Tibial artery (tissue), 4 donors: ENCODE data around the gene FSTL3.

Source experiments
- DNase-seq, 2 donors: peaks; one replicate each; pipeline ENCODE4 v3.0.0-alpha.2; 2019
- H3K27ac ChIP-seq, 2 donors: fragments of 200-600 bp; sonication (generic) in 1 of 2; 1 replicate in 1 of 2; 2 replicates in 1 of 2; pipeline ENCODE4 v1.5.1; 2018 to 2019; ENCODE audit warnings: mild to moderate bottlenecking in 1 of 2
- H3K27me3 ChIP-seq, 2 donors: fragments of 200-600 bp; sonication (generic) in 1 of 2; one replicate each; pipeline versions ENCODE4 v1.5.1 to v1.6.0; 2016 to 2019
- H3K36me3 ChIP-seq, 3 donors: fragments of 200-600 bp; sonication (generic) in 2 of 3; one replicate each; pipeline ENCODE4 v1.5.1; 2016 to 2019; ENCODE audit warnings: mild to moderate bottlenecking in 2 of 3
- H3K4me1 ChIP-seq, 4 donors: fragments of 200-600 bp; sonication (generic) in 2 of 4; 1 replicate in 3 of 4; 2 replicates in 1 of 4; pipeline ENCODE4 v1.5.1; 2016 to 2019
- H3K4me3 ChIP-seq, 2 donors: fragments of 200-600 bp; sonication (generic) in 1 of 2; 1 replicate in 1 of 2; 2 replicates in 1 of 2; pipeline ENCODE4 v1.5.1; 2018 to 2019; ENCODE audit warnings: mild to moderate bottlenecking in 2 of 2
- H3K9me3 ChIP-seq, 3 donors: fragments of 200-600 bp; sonication (generic) in 1 of 3; one replicate each; pipeline ENCODE4 v1.5.1; 2016 to 2019
- intact Hi-C: fragments of 100-400 bp; cut with DNase I; formaldehyde crosslinking; loops from one replicate; pipeline ENCODE4 v1.15.0; 2023; ENCODE audit warnings: low total_unique reads
- TF ChIP-seq, protein P1 (sequence below), 2 experiments: fragments of 200-600 bp in 1 of 2; fragments of 450-650 bp in 1 of 2; IDR thresholded peaks; one replicate each; pipeline ENCODE4 v1.5.1; 2017 to 2019; ENCODE audit warnings: antibody characterized with exemption in 2 of 2, mild to moderate bottlenecking in 1 of 2, moderate library complexity in 1 of 2

The FSTL3 gene

DNA sequence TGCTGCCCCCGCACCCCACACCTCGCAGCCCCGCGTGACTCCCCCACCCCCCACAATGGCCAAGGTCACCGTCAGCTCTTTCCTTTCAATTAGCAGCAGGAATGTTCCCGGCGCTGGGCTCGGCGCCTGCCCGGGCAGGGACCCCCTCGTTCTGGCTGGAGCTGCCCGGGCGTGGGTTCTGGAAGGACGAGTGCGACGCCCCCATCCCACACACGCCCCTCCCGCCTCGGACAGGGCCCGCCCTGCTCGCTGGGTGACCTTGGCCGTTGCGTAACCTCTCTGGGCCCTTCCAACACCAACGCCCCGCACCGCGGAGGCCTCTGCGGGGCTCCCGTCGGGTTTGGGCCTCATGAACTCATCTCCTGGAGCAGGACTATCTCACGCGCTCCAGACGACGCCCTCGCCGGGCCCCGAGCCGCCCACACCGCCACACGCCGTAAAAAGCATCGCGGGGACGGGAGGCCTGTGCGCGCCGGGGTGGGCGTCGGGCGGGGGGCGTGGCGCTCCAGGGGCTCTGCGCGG is 42.9 kb downstream of the FSTL3 start:
- peaks cover 0 to 61% of the 10 kb centered on the region in 2 donors for H3K27me3 ChIP-seq
- H3K9me3 ChIP-seq = peaks cover 0 to 8% (median 6%) of the 10 kb centered on the region in 3 donors
- TF ChIP-seq, protein P1, sequence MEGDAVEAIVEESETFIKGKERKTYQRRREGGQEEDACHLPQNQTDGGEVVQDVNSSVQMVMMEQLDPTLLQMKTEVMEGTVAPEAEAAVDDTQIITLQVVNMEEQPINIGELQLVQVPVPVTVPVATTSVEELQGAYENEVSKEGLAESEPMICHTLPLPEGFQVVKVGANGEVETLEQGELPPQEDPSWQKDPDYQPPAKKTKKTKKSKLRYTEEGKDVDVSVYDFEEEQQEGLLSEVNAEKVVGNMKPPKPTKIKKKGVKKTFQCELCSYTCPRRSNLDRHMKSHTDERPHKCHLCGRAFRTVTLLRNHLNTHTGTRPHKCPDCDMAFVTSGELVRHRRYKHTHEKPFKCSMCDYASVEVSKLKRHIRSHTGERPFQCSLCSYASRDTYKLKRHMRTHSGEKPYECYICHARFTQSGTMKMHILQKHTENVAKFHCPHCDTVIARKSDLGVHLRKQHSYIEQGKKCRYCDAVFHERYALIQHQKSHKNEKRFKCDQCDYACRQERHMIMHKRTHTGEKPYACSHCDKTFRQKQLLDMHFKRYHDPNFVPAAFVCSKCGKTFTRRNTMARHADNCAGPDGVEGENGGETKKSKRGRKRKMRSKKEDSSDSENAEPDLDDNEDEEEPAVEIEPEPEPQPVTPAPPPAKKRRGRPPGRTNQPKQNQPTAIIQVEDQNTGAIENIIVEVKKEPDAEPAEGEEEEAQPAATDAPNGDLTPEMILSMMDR (IDR thresholded peaks at IDR 0.05) = no peak
- peaks cover 0 to 17% (median 9%) of the 10 kb centered on the region in 4 donors for H3K4me1 ChIP-seq
- intact Hi-C loops = no loop called here
- peaks cover 0 to 8% (median 6%) of the 10 kb centered on the region in 3 donors for H3K36me3 ChIP-seq
- peak overlapping the region; percentile 24 to 29 for H3K27ac ChIP-seq
- no peak overlapping the region for H3K4me3 ChIP-seq
- peak; percentile 73 to 77 for DNase-seq

DNA sequence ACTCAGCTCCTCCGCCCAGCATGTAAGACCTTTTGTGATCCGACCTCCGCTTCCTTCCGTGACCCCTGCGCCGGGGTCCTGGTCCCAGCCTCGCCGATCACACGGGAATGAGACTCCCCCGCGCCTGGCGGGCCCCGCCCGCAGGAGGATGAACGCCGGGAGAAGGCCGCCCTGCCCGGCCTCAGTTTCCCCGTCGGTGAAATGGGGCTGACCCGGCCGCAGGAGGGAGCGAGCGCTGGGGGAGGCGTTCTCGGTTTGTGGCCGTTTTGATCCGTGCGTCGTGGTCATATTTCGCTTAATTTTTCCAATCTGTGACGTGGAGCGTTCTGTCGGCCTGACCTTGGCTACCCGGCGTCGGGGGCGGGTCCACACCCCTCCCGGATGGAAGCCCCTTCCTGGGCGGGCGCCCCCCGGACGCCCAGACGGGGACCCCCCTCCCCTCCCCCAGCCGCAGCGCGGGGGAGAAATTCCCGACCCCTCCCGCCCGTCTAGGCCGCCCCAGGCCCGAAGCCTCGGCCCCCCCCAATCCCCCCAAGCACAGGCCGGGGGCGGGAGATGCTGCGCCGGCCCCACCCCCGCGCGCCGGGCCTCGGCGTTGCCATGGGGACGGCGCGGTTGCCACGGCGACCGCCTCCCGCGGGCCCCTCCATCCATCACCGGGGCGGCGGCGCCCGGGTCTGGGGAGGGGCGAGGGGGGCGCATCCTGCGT is 43.6 kb downstream of the FSTL3 start:
- TF ChIP-seq, protein P1 (IDR thresholded peaks at IDR 0.05) = no peak
- peaks cover 0 to 8% (median 6%) of the 10 kb centered on the region in 3 donors for H3K36me3 ChIP-seq
- H3K4me1 ChIP-seq = peaks cover 0 to 17% (median 9%) of the 10 kb centered on the region in 4 donors
- H3K4me3 ChIP-seq = no peak overlapping the region
- H3K27me3 ChIP-seq = peaks cover 0 to 59% of the 10 kb centered on the region in 2 donors
- intact Hi-C loops = no loop called here
- peak overlapping the region; percentile 24 to 29 for H3K27ac ChIP-seq
- no peak for DNase-seq
- H3K9me3 ChIP-seq = peaks cover 0 to 8% (median 6%) of the 10 kb centered on the region in 3 donors

DNA sequence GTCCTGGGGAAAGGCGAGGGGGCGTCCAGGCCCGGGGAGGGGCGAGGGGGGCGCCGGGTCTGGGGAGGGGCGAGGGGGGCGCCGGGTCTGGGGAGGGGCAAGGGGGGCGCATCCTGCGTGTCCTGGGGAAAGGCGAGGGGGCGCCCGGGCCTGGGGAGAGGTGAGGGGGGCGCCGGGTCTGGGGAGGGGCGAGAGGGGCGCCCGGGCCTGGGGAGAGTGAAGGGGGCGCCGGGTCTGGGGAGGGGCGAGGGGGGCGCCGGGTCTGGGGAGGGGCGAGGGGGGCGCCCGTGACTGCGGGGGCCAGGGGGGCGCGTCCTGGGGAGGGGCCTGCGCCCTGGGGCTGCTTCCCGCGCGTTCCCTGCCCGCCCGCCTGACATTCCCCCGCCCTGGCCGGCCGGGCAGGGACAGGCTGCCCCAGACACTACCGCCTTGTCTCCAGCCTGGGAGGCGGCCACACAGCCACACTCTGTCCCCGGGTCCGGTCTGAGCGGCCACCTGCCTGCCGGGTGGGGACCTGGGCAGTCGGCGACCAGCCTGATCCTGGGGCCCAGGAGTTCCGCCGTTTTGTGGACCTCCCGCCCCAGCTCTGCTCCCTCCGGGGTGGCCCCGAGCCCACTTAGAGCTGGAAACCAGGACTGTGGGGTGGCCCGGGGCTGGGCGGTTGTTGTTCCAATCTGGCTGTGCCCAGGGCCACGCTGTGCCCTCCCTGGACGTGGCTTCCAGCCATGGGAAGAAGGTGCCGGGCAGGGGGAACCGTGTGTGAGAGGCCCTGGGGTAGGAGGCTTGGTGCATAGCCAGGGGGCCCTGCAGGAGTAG is 44.4 kb downstream of the FSTL3 start:
- no peak for DNase-seq

DNA sequence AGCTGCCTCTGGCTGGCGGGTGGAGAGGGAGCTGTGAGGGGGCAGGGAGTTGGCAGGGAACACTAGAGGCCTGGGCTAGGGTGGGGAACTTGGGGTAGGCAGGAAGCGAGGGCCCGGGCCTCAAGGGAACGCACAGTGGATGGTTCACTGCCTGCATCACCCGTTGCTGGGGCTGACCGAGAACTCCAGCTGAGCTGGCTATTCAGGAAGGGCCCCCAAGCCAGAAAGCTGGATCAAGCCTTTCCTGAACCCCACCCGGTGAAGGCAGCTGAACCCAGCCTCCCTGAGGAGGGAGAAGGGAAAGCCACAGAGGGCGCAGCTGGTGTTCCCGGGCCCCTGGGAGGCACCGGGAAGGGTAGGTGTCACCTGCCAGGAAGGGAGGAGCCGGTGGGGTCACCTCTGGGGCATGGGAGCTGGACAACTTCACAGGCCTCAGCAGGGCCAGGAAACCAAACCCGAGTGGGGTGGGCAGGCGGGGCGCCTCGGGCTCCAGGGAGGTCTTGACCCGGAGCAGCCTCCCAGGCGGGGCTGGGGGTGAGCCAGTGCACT is 46.4 kb downstream of the FSTL3 start:
- TF ChIP-seq, protein P1 (IDR thresholded peaks at IDR 0.05) = no peak
- intact Hi-C loops = no loop called here
- H3K4me3 ChIP-seq = no peak overlapping the region
- peaks cover 0 to 17% (median 9%) of the 10 kb centered on the region in 4 donors for H3K4me1 ChIP-seq
- H3K36me3 ChIP-seq = no peaks in the 10 kb centered on the region
- DNase-seq = no peak
- peaks cover 0 to 52% of the 10 kb centered on the region in 2 donors for H3K27me3 ChIP-seq
- H3K9me3 ChIP-seq = no peaks in the 10 kb centered on the region
- H3K27ac ChIP-seq = no peak overlapping the region

More for the DNA sequence above, 44.4 kb downstream of the FSTL3 start:
- Histone ChIP-seq H3K9me3 (peaks cover 0 to 3% (median 1%) of the 10 kb centered on the region in 3 donors), H3K27me3 (peaks cover 0 to 59% of the 10 kb centered on the region in 2 donors), H3K4me3 (no peak overlapping the region), H3K27ac (peak overlapping the region in 1 of 2 donors; percentile 44), H3K36me3 (peaks cover 0 to 2% (median 1%) of the 10 kb centered on the region in 3 donors), H3K4me1 (peaks cover 0 to 17% (median 9%) of the 10 kb centered on the region in 4 donors)
- intact Hi-C loops = no loop called here
- TF ChIP-seq, protein P1 (IDR thresholded peaks at IDR 0.05) = no peak

DNA sequence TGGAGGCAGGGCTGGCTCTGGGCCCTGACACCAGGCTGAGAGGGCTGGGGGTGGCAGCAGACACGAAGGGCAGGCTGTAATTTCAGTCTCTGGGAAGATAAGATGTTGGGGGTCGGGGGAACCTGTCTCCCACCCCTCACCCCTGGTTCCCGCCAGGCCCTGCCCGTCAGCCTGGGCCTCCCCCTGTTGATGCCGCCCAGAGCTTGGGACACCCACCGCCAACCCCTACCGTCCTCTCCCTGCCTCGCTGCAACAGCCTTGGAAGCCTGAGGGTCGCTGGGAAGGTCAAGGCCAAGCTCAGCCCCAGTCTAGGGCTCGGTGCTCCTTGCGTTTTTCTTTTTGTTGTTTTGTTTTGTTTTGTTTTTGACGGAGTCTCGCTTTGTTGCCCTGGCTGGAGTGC is 47.1 kb downstream of the FSTL3 start:
- TF ChIP-seq, protein P1 (IDR thresholded peaks at IDR 0.05) = no peak
- Histone ChIP-seq H3K9me3 (no peaks in the 10 kb centered on the region), H3K27ac (no peak overlapping the region), H3K4me1 (peaks cover 0 to 17% (median 9%) of the 10 kb centered on the region in 4 donors), H3K27me3 (peaks cover 0 to 46% of the 10 kb centered on the region in 2 donors), H3K4me3 (no peak overlapping the region), H3K36me3 (no peaks in the 10 kb centered on the region)
- intact Hi-C loops = no loop called here
- DNase-seq = no peak
